Mesodermal cell (in vitro differentiated cells): ENCODE measurements around the gene NCL.
"Not testable (repeated sequence)": the region's sequence is repeated elsewhere in the genome, so short reads cannot be mapped to it uniquely, and the experiment has no call there.

Experiments
- H3K27ac ChIP-seq: 2 replicates; pipeline ENCODE4 v1.7.0; 2013; ENCODE audit warnings: mild to moderate bottlenecking, low read depth, low read length, moderate library complexity; ENCODE audit not compliant: severe bottlenecking
- H3K36me3 ChIP-seq: 2 replicates; pipeline ENCODE4 v1.7.1; 2013; ENCODE audit warnings: mild to moderate bottlenecking, low read length, moderate library complexity; ENCODE audit not compliant: control insufficient read depth, insufficient read depth
- H3K4me1 ChIP-seq: one replicate; pipeline ENCODE4 v1.7.1; 2013; ENCODE audit warnings: mild to moderate bottlenecking, low read length; ENCODE audit not compliant: insufficient read depth, control insufficient read depth, poor library complexity, severe bottlenecking
- H3K4me3 ChIP-seq: 2 replicates; pipeline ENCODE4 v1.7.0; 2013; ENCODE audit warnings: low read length, control low read depth, mild to moderate bottlenecking; ENCODE audit not compliant: insufficient read depth, poor library complexity, severe bottlenecking; ENCODE audit errors: extremely low read depth
- H3K9me3 ChIP-seq: 2 replicates; pipeline ENCODE4 v1.7.1; 2013; ENCODE audit warnings: mild to moderate bottlenecking, low read length, moderate library complexity; ENCODE audit not compliant: control insufficient read depth
- WGBS, 2 experiments: methylation state at CpG; one replicate each; pipeline ENCODE4 v1.1.5; 2013; ENCODE audit warnings: missing lambda C conversion rate in 2 of 2; ENCODE audit not compliant: insufficient coverage in 2 of 2; 5-methylcytosine and 5-hydroxymethylcytosine counted together

The NCL gene

DNA sequence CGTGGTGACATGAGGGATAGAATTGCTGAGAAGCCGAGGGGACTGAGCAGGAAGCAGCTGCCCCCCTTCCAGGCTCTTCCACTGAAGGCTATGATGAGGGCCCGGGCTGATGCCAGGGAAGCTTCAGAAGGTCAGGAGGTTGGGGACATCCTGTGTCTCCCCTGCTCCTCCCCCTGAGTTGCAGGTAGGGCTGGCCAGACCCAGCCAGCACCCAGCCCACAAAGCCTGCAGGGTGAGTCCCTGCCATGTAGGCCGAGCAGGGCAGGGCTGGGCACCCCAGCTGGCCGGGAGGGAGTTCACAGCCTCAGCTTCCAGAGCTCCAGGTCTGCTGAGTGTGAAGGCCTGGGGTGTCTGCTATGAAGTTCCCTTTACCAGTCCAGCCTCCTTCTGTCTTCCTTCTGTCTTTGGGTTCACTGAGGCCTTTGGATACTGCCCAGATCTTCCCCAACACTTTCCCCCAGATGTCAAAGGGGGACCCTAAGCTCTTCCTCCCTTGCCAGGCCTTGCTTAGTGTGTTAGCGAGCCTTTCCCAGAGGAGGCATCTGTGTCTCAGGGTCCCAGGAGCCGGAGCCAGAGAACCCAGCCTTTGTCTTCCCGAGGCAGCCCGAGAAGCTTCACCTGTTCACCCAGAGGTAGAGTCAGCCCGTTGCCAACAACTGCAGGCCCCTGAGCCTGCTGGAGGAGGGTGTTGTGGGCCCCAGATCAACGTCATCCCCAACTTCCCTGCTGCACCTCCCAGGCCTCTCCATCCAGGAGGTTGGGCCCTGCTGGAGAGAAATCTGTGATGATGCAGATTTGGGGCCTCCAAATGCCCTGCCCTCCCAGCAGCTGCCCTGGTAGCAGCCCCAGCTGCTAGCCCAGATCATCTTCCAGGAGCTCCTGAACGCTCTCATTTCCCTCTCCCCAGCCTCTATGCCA lies 3.6 kb upstream of the NCL start:
- 84% methylated on average over 8 to 11 of the region's 12 CpGs for WGBS, 2 experiments
- H3K27ac ChIP-seq = no peak overlapping the region

DNA sequence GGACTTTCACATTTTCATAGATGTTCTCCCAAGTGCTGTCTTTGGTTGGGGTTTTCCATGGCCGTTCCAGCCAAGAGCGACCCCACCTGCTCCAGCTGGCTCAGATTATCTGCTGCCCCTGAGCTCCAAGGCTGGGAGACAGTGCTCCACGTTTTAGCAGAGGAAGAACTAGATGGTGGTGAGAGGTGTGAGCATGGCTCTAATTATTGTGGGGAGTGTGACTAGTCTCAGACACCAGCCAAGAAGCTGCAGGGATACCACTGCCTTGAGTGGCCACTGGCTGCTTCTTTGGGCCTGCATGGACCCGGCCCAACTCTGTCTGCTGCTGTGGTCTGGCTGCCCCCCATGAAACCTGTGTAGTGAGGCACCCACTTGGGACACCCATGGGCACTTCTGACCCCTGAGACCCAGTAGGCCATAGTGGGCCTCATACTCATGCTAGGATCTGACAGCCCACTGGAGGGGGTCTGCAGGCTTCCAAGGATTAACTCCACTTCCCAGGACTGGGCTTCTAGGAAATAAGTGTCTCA lies 2.8 kb upstream of the NCL start:
- Histone ChIP-seq H3K9me3 (no peaks in the 10 kb centered on the region), H3K4me3 (no peak overlapping the region), H3K4me1 (no peaks in the 10 kb centered on the region), H3K27ac (no peak overlapping the region), H3K36me3 (peaks cover 14% of the 10 kb centered on the region)
- 87 to 91% methylated on average over 4 of the region's 4 CpGs for WGBS, 2 experiments

More for the DNA sequence above, 3.6 kb upstream of the NCL start:
- H3K9me3 ChIP-seq = no peaks in the 10 kb centered on the region
- H3K36me3 ChIP-seq = peaks cover 6% of the 10 kb centered on the region
- H3K4me1 ChIP-seq = no peaks in the 10 kb centered on the region
- H3K4me3 ChIP-seq = no peak overlapping the region

GRCh38 chr2:231464576-231465540 lies 574 bp upstream of the NCL start:
- Histone ChIP-seq H3K27ac (peak overlapping the region; percentile 99), H3K4me1 (no peaks in the 10 kb centered on the region), H3K4me3 (peak overlapping the region; percentile 82), H3K36me3 (peaks cover 37% of the 10 kb centered on the region), H3K9me3 (no peaks in the 10 kb centered on the region)
- 6% methylated on average over 65 to 66 of the region's 81 CpGs for WGBS, 2 experiments

GRCh38 chr2:231462729-231463465 lies 1.4 kb downstream of the NCL start:
- Histone ChIP-seq H3K9me3 (no peaks in the 10 kb centered on the region), H3K36me3 (peaks cover 56% of the 10 kb centered on the region), H3K4me1 (no peaks in the 10 kb centered on the region), H3K4me3 (peak overlapping the region; percentile 82), H3K27ac (no peak overlapping the region)
- 10 to 13% methylated on average over 4 of the region's 4 CpGs for WGBS, 2 experiments

DNA sequence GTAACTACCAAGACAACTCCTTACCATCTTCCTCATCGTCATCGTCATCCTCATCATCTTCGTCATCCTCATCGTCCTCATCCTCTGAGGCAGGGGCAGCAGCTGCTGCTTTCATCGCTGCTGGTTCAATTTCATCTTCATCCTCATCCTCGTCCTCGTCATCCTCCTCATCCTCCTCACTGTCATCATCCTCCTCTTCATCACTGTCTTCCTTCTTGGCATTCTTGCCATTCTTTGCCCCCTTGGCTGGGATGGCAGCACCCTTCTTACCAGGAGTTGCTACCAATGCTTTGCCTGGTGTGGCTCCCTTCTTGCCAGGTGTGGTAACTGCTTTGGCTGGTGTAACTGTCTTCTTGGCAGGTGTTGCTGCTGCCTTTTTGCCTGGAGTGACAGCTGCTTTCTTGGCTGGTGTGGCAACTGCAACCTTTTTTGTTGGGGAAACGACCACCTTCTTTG lies 2.7 kb downstream of the NCL start:
- Histone ChIP-seq H3K9me3 (no peaks in the 10 kb centered on the region), H3K4me1 (no peaks in the 10 kb centered on the region), H3K4me3 (peak overlapping the region; percentile 82), H3K36me3 (peaks cover 70% of the 10 kb centered on the region), H3K27ac (no peak overlapping the region)
- WGBS, 2 experiments = 94 to 95% methylated on average over 8 of the region's 8 CpGs

- 90 to 96% methylated on average over 8 of the region's 10 CpGs for WGBS, 2 experiments
- peaks cover 77% of the 10 kb centered on the region for H3K36me3 ChIP-seq
- not testable (repeated sequence) for H3K4me1 ChIP-seq, H3K27ac ChIP-seq, H3K4me3 ChIP-seq, H3K9me3 ChIP-seq
These were observed 3.4 kb downstream of the NCL start for GRCh38 chr2:231460841-231461240.

- no peak overlapping the region for H3K4me3 ChIP-seq
- H3K9me3 ChIP-seq = no peaks in the 10 kb centered on the region
These were observed 4.0 kb downstream of the NCL start for GRCh38 chr2:231460073-231460835.

GRCh38 chr2:231458368-231458767 lies 5.9 kb downstream of the NCL start:
- no peak overlapping the region for H3K4me3 ChIP-seq
- H3K36me3 ChIP-seq = peaks cover 100% of the 10 kb centered on the region
- H3K4me1 ChIP-seq = no peaks in the 10 kb centered on the region
- no peaks in the 10 kb centered on the region for H3K9me3 ChIP-seq
- H3K27ac ChIP-seq = peak overlapping the region; percentile 5
- 100% methylated on average over 1 to 2 of the region's 6 CpGs for WGBS, 2 experiments

More at GRCh38 chr2:231460073-231460835, 4.0 kb downstream of the NCL start:
- no peak overlapping the region for H3K27ac ChIP-seq
- no peaks in the 10 kb centered on the region for H3K4me1 ChIP-seq
- peaks cover 83% of the 10 kb centered on the region for H3K36me3 ChIP-seq
- WGBS, 2 experiments = 95 to 98% methylated on average over 8 to 11 of the region's 13 CpGs

DNA sequence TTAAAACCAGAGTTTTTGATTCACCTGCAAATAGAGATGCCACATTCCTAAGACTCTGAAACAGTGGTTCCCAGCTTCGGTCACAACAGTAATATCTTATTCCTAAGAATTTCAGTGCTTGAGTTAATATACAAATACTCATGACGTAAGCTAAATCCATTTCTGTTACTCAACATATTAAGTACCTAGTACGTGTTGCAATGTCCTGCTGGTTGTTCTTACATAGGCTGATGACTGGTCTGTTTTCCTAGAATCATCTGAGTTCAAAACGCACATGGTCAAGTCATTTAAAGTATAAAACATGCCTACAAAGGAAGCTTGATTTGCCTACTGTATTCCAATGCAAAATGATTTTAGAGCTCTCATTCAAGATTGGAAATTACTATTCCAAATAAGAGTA lies 7.2 kb downstream of the NCL start:
- 83 to 100% methylated on average over 1 to 3 of the region's 4 CpGs for WGBS, 2 experiments
- no peaks in the 10 kb centered on the region for H3K9me3 ChIP-seq
- peaks cover 95% of the 10 kb centered on the region for H3K36me3 ChIP-seq
- H3K27ac ChIP-seq = no peak overlapping the region
- no peaks in the 10 kb centered on the region for H3K4me1 ChIP-seq
- H3K4me3 ChIP-seq = no peak overlapping the region
